Dermis microvascular lymphatic vessel endothelial cell (primary cell): Measurements from ENCODE around the gene TANGO6. TPM values are rescaled to one million over a fixed set of nuclear protein-coding genes. Genes with fewer than 3 reads are reported as not detected.
"Not testable (repeated sequence)": the region's sequence is repeated elsewhere in the genome, so short reads cannot be mapped to it uniquely, and the experiment has no call there.

ENCODE experiments used
- DNase-seq, 2 donors: peaks; one replicate each; pipeline versions ENCODE4 v3.0.0 to v3.0.0-alpha.2; 2010; ENCODE audit warnings: low read depth in 2 of 2
- total RNA-seq: library from RNA; depleted of rRNA; stranded (reverse); fragments of >200 nt; gene quantifications from 2 replicates; pipeline ENCODE4 v1.2.1, GENCODE V29; 2014

The TANGO6 gene
- total RNA-seq, 1 donor from 2014 or later = 15.1 TPM

DNA sequence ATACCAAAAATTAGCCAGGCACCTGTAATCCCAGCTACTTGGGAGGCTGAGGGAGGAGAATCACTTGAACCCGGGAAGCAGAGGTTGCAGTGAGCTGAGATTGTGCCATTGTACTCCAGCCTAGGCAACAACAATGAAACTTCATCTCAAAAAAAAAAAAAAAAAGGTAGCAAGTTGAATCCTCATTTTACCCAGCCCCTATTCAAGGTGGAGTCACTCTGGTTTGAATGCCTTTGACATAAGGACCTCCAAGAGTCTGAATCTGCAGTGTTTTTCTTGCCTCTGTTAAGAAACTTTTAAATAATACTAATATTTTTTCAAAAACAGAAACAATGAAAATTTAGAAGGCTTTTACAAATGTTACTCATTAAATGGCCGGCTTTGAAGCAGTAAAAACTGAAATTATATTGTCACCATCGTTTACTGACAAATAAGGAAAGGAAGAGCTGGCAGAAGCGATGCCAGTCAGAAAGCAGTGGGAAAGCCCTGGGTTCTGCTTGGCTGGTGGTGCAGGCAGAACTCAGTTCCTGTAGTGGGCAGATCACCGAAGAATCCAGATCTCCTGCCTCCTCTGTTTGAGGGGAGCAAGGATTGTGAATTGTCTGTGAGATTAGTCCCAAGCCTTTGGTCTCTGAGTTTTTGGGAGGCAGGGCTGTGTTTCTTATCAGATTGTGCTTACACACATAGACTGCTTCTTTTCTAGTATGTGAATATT, 162.5 kb downstream of the TANGO6 start:
- no peak for DNase-seq

DNA sequence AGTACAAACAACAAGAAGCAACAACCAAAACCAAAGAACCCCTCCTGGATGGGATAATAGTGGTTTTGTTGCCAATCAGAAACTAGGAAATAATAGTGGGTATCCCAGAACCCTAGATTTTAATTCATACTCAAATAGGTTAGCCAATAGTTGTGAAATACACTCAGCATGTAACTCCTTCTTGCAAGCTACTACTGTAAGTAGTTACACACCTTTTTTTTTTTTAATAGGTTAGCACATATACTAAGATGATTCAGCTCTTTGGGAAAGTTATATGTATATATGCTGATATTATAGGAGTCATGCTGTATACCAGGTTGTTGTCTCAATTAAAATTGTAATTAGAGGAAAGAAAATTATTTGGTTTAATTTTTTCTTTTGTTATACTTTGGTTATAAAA, 169.6 kb downstream of the TANGO6 start:
- DNase-seq = no peak

DNA sequence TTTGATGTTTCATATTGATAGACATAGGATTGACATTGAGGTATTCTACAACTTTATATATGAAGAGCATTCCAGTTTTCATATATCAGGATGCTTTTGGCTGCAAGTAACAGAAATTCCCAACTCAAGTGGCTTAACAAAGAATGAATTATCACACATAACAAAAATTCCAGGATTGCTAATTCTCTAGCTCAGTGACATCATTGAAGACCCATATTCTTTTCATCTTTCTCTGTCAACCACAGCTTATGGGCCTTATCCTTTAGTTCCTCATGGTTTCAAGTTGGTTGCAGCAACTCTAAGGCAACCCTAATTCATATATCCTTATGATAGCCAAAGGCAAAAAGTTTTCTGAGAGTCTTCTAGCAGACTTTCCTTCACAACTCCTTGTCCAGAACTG, 170.7 kb downstream of the TANGO6 start:
- DNase-seq = no peak

DNA sequence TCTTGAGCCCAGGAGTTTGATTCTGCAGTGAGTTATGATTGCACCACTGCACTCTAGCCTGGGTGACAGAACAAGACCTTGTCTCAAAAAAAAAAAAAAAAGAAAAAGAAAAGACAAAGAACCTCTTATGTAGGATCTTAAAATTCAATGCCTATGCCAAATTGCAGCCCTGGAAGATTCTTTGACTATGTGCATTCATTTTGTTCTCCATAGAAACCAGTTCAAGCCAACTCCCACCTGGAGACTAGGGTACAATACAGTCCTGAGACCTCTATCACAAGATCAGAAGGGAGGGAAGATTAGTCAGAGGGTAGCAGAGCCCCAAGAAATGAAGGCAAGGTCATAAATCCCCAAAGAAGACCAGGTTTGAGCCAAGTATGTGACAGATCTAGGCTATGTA, 171.5 kb downstream of the TANGO6 start:
- no peak for DNase-seq

DNA sequence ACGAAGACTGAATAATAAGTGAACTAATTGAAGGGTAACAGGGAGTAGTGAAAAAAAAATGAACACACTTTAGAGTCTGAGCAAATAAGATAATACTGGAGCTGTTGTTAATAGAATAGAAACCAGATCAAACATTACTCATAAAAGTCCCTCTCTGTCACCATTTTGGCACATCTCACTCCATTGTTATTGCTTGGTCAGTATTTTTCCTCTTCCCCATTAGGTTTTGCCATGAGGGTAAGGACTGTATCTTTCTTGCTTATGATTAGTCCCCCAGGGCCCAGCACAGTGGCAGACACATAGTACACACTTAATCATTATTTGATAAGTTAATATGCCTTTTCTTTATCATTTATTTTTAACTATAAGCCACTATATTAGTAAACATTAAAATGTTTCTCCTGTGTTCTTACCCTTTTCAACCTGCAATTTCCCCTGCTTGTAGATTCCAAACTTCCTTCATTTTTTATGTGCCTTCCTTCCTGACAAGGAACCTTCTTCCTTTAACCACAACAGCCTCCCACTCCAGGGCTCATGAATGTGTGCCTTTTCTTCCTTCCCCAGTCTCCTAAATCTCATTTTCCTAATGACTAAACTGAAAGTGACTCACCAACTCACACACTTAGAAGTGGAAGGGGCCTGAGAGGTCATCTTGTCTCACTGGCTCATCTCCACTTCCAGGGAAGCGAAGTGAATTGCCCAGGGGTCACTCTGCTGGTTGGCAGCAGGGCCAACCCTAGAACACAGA, 173.9 kb downstream of the TANGO6 start:
- DNase-seq = peak; percentile 79 to 91

DNA sequence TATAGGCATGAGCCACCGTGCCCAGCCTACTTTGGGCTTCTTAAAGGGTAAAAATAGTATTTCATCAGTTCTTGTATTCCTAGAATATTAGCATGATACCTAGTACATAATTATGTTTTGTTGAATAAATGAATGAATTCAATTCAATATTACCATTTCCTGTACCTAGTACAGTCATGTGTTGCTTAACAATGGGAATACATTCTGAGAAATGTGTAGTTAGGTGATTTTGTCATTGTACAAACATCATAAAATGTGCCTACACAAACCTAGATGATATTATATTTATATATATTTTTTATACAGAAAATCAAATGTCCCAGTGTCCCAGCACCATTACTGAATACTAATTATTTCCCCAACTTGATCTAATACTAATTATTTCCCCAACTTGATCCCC, 176.5 kb downstream of the TANGO6 start:
- peak; percentile 18 to 51 for DNase-seq

DNA sequence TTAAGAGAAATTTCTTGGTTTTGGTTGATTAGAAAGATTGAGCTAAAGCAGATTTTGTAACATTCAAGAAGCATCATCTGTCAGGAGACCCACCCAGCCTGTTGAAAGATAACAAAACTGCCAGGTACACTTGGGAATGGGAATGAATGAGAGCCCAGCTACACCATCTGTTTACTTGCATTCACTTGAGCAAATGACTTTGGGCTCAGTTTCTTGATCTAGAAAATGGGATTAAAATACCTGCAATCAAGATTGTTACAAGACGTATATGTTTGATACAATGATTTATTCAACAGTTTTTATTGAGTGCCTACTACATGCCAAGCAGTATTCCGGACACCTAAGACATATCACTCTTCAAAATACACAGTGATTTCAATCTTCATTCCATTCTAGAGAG, 185.8 kb downstream of the TANGO6 start:
- DNase-seq = no peak

DNA sequence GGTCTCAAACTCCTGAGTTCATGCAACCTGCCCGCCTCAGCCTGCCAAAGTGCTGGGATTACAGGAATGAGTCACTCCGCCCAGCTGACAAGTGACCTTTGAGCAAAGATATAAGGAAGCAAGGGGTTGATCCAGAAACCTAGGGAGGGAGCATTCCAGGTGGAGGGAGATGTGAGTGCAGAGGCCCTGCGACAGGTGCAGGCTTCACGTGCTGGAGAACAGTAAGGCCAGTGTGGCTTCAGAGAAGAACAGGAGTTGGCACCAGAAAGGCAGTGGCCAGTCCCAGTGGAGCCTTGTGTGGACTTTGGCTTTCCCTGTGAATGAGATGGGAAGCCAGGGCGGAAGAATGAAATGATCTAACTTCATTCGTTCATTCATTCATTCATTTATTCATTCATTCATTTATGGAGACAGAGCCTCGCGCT, 188.6 kb downstream of the TANGO6 start:
- DNase-seq = no peak

DNA sequence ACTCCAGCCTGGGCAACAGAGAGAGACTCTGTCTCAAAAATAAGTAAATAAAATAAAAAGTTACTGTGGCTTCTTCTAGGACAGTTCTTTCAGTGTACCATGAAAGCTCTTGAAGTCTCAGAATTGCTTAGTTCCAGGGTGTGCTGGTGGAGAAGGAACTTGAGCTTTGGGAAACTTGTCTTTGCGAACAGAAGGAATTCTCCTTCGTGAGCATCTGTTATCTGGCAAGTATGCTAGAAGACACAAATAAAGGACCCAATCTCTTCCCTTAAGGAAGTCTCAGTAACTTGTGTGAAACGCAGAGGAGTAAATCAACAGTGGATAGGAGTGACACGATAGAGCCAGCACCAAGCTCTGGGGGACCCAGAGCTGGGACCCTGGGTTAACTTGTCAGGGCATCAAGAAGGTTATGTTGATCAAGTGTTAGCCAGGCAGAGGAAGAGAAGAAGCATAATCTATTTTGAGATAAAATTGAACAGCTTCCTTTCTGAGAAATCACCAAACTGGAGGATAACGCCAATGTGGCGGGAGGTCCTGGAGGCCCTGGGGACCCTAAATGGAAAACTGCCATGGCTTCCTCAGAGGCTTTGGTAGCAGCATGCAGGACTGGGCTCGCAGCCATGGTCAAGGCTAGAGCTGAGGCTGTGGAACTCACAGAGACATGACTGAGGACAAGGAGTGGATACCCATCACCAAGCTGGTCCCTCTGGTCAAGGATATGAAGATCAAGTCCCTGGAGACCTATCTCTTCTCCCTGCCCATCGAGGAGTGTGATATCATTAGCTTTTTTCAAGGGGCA, 190.0 kb downstream of the TANGO6 start:
- DNase-seq = no peak

DNA sequence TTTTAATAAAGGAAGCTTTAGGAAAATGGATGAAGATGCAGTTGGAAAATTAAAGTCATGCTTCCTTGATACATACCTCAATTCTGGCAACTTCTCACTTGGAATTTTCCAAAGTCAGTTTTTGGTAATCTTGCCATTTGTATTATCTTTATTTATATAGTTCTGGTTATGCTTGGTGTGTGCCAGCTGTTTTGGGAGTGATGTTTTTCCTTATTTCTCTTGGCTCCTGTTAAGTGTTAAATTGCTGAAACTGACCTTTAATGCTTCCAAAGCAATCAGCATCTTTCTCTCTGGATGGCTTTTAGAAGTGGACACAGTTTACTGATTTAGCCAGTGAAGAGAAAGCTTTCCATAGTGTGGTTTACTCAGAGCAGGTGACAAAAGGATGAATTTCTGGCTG, 192.0 kb downstream of the TANGO6 start:
- peak; percentile 20 to 53 for DNase-seq

DNA sequence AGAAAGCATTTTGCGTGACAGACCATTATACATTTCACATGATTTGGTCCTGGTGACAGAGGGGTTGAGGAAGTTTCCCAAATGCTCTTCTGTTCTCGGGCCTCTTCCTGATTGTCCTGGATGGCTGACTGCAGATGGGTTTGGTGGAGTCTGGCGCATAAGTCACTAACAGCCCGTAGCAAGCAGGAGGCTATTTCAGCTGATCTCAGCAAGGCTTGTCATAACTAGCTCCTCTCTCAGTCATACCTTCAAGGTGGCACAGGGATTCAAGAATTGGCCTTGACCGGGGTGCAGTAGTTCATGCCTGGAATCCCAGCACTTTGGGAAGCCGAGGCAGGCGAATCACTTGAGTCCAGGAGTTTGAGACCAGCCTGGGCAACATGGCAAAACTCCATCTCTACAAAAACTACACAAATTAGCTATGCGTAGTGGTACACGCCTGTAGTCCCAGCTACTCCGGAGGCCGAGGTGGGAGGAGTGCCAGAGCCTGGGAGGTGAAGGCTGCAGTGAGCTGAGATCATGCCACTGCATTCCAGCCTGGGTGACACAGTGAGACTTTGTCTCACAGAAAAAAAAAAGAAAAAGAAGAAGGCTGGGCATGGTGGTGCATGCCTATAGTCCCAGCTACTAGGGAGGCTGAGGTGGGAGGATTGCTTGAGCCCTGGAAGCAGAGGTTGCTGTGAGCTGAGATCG, 193.2 kb downstream of the TANGO6 start:
- DNase-seq = no peak

DNA sequence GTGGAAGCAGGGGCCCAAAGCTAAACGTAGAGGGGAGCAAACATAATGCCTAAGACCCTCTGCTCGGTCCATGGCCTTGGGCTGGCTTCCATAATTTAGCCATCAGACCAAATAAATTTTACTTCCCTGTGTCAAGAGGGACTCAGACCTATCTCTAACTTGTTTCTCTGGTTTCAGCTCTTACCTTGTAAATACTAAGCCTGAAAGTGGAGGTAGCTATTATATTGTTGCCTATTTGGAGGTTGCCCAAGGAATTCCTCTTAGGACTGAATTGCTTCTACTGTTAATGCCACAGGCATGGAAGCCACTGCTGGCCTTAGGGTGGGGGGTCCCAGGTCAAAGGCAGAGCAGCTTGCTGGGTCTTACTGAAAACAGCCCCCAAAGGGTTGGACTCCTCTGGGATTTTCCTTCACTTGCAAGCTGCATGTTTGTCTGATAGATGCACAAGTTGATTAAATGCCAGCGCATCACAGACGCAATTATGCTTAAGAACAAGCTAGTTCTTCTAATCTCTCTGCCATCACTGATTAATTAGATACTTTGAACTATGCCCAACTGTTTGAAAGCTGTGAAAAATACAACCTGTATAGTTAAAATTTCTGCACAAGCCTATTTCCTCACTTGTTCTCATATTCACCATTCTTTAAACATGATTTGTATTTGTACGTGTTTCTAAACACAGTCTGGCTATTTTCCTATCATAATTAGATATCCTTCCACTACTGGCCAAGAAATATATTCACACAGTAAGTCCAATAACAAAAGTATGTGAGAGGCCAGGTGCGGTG, 194.2 kb downstream of the TANGO6 start:
- DNase-seq = no peak

DNA sequence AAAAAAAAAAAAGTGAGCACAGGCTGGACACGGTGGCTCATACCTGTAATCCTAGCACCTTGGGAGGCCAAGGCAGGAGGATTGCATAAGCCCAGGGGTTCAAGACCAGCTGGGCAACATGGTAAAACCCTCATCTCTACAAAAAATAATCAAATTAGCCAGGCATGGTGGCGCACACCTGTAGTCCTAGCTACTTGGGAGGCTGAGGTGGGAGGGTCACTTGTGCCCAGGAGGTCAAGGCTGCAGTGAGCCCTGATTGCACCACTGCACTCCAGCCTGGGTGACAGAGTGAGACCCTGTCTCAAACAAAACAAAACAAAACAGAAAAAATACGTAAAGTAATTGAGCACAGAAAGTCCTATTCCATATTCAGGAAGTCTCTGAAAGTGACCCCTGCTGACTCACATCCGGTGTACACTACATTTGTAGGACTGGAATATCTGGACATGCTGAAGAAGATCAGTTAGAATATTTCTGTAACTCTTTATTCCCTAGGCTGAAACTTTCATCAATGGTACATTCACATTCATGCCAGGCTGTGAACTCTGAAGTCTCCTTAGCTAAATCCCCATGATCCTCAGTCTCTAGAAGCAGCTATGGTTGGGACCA, 196.1 kb downstream of the TANGO6 start:
- peak in 1 of 2 donors; percentile 78 for DNase-seq

DNA sequence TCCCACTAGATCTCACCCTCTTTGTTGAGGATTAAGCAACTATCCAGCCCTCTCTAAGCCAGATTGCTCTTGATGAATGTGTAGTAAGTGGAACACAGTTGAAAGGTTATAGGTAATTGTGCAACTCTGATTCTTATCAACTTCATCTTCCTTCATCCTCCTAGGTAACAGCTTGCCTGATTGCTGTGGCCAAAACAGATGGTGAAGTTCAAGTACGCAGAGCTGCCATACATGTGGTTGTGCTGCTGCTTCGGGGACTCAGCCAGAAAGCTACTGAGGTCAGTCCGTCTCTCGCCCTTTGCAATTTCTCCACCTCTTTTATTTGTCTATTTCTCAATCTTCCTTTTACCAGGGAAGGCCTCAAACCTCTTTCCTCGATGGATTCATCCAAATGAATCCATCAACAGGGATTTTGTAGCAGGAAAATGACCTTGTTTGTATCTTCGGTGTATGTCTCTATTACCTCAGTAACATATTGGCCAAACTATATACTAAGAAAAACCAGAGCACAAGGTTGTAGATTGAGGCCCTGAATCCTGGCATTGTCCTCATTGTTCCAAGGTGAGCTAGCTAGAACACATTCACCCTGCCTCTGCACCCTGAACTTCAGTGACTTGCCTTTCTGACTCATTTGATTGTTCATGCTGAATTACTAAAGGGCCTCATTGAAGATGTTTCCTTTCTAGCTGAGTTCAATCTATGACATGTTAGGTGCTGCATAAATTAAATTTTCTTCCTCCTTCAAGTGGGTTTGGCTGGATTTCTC, 197.0 kb downstream of the TANGO6 start:
- DNase-seq = peak in 1 of 2 donors; percentile 85

DNA sequence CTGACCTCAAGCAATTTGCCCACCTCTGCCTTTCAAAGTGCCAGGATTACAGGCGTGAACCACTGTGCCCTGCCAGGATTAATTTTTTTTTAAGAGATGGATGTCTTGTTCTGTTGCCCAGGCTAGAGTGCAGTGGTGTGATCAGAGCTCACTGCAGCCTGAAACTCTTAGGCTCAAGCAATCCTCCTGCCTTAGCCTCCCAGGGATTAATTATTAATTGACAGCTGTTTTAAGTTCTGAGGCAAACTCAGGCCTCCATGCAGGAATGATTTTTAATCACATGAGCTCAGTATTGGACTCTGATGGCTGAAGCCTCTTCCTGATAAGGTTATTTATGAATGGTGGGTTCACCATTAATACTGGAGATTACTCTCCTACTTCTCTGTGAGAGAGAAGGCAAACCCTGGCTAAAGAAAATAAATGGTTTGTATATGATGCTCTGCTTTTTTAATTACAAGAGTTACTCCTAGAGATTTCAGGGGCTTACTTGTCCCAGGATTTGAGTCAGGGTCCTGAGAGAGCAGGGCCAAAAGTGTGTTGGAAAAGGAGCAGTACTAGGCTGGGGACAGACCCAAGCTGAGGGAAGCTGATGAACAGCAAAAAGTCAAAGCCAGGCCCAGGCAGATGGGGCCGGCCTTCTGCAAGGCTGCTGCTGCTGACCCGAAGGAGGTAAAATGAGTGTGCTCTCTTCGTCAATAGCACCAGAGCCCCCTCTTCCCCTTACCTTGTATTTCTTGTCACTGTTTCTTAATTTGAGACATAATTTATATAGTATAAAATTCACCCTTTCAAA, 205.2 kb downstream of the TANGO6 start:
- no peak for DNase-seq

DNA sequence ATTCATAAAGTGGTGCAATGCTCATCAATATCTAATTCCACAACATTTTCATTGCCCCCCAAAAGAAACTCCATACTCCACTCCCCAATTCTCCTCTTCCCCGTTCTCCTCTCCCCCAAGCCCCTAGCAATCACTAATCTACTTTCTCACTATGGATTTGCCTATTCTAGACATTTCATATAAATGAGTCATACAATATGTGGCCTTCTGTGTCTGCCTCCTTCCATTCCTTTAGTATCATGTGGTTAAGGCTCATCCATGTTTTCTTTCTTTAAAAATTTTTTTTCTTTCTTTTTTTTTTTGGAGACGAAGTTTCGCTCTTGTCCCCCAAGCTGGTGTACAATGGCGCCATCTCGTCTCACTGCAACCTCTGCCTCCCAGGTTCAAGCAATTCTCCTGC, 205.8 kb downstream of the TANGO6 start:
- no peak for DNase-seq

DNA sequence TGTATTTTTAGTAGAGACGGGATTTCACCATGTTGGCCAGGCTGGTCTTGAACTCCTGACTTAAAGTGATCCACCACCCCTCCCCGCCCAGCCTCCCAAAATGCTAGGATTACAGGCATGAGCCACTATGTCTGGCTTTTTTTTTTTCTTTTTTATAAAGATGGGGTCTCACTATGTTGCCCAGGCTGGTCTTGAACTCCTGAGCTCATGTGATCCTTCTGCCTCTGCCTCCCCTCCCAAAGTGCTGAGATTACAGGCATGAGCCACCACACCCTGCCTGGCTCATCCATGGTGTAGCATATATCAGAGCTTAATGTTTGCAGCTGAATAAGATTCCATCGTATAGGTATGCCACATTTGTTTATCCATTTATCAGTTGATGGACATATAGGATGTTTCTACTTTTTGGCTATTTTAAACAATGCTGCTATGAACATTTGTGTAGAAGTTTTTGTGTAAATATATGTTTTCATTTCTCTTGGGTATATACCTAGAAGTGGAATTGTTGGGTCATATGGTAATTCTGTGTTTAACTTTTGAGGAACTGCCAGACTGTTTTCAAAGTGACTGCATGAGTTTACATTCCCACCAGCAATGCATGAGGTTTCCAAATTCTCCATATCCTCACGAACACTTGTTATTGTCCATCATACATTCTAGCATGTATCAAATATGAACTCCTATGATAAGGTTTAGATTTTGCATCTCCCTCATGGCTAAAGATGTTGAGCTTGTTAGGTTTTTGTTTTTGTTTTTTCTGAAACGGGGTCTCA, 206.5 kb downstream of the TANGO6 start:
- DNase-seq = no peak

DNA sequence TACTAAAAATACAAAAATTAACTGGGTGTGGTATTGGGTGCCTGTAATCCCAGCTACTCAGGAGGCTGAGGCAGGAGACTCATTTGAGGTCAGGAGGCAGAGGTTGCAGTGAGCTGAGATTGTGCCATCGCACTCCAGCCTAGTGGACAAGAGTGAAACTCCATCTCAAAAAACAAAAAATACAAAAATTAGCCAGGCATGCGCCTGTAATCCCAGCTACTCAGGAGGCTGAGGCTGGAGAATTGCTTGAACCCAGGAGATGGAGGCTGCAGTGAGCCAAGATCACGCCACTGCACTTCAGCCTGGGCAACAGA, 208.1 kb downstream of the TANGO6 start:
- not testable (repeated sequence) for DNase-seq
